Caco-2 (cell line): Measurements from ENCODE around the gene GZF1. TPM values are rescaled to one million over a fixed set of nuclear protein-coding genes. Genes with fewer than 3 reads are reported as not detected.
"Not testable (repeated sequence)": the region's sequence is repeated elsewhere in the genome, so short reads cannot be mapped to it uniquely, and the experiment has no call there.

Experiments used
- BruUV-seq: library from RNA; stranded (reverse); fragments of 400-500 nt; replicated peaks from 2 replicates; lab custom pipeline; 2021; lab: Mats Ljungman, UMichigan
- CTCF ChIA-PET: fragments of 300-600 bp; sonication (Branson Sonifier 250); formaldehyde crosslinking; loops from one replicate; lab custom pipeline; 2022; ENCODE audit warnings: antibody characterized with exemption; lab: Charles Lee
- POLR2A ChIA-PET: fragments of 300-600 bp; sonication (Branson Sonifier 250); formaldehyde crosslinking; loops from one replicate; lab custom pipeline; 2022; ENCODE audit warnings: antibody characterized with exemption; lab: Charles Lee
- DNase-seq, 2 experiments: peaks; one replicate each; pipeline versions ENCODE4 v3.0.0 to v3.0.0-alpha.2; 2020 to 2022
- H3K27me3 ChIP-seq: replicated peaks from 2 replicates; pipeline ENCODE4 v1.6.0; 2011; ENCODE audit warnings: low read length; ENCODE audit not compliant: control insufficient read depth, insufficient read depth
- H3K36me3 ChIP-seq: 2 replicates; pipeline ENCODE4 v1.5.1; 2011; ENCODE audit warnings: low read length; ENCODE audit not compliant: control insufficient read depth, insufficient read depth
- H3K4me1 ChIP-seq: fragments of 250-450 bp; sonication (Bioruptor Pico); 2 replicates; pipeline ENCODE4 v1.5.1; 2020; ENCODE audit warnings: mild to moderate bottlenecking
- H3K4me3 ChIP-seq: 2 replicates; pipeline ENCODE4 v1.5.1; 2011; ENCODE audit warnings: low read depth, mild to moderate bottlenecking, control low read depth, low read length
- H3K9me3 ChIP-seq: fragments of 250-450 bp; sonication (Bioruptor Pico); 2 replicates; pipeline ENCODE4 v1.5.1; 2020; ENCODE audit warnings: mild to moderate bottlenecking, moderate library complexity
- H3K27ac Mint-ChIP-seq: one replicate; pipeline ENCODE4 v1.8.0; 2022; ENCODE audit warnings: mixed read lengths; ENCODE audit not compliant: unreplicated experiment
- H3K27me3 Mint-ChIP-seq: one replicate; pipeline ENCODE4 v1.8.0; 2022; ENCODE audit warnings: mixed read lengths; ENCODE audit not compliant: insufficient read depth, unreplicated experiment
- H3K36me3 Mint-ChIP-seq: one replicate; pipeline ENCODE4 v1.8.0; 2022; ENCODE audit warnings: mild to moderate bottlenecking, mixed read lengths; ENCODE audit not compliant: insufficient read depth, unreplicated experiment
- H3K4me1 Mint-ChIP-seq: one replicate; pipeline ENCODE4 v1.8.0; 2022; ENCODE audit warnings: low read depth, mixed read lengths; ENCODE audit not compliant: unreplicated experiment
- H3K4me3 Mint-ChIP-seq: one replicate; pipeline ENCODE4 v1.8.0; 2022; ENCODE audit warnings: mild to moderate bottlenecking, moderate library complexity, mixed read lengths; ENCODE audit not compliant: unreplicated experiment
- H3K9me3 Mint-ChIP-seq: one replicate; pipeline ENCODE4 v1.8.0; 2022; ENCODE audit warnings: mixed read lengths; ENCODE audit not compliant: unreplicated experiment
- CTCF ChIP-seq, 2 experiments: fragments of 200-600 bp in 1 of 2; IDR thresholded peaks; 1 replicate in 1 of 2; 2 replicates in 1 of 2; pipeline versions ENCODE4 v1.5.1 to v1.8.0; 2011 to 2022; ENCODE audit warnings: antibody characterized with exemption in 1 of 2, control low read depth in 1 of 2, inconsistent platforms in 1 of 2, low read depth in 1 of 2, low read length in 1 of 2, mild to moderate bottlenecking in 1 of 2, moderate library complexity in 1 of 2; ENCODE audit not compliant: insufficient read depth in 1 of 2, severe bottlenecking in 1 of 2, unreplicated experiment in 1 of 2
- intact Hi-C: fragments of 100-400 bp; cut with micrococcal nuclease; formaldehyde crosslinking; loops from one replicate; pipeline ENCODE4 v1.10.0; 2022; ENCODE audit not compliant: unreplicated experiment
- total RNA-seq: library from RNA; stranded (reverse); gene quantifications from 2 replicates; pipeline ENCODE4 v1.2.3, GENCODE V29; 2022

GZF1 gene
- total RNA-seq, 1 experiment from 2014 or later: 18.4 TPM

DNA sequence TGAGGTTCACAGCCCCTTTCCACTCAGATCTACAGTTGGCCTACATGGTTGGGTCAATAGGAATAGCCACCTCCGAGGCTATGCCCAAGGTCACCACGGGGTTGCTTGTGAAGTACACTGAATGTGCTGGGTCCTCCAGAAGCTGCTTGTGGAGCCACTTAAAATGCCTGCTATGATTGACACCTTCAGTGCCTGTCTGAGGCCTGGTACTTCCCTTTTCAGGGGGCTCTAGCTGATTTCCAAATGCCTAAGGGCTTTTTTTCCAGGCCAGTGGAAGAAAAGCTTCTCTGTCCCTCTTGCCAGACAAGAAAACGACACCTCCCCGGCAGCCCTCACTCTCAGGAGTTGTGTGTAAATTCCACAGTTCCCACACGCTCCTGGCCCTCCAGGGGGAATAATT is 17.6 kb upstream of the GZF1 start:
- no TSS peak for BruUV-seq
- intact Hi-C loops: no loop called here
- Mint-ChIP-seq H3K27me3 (no peaks in the 10 kb centered on the region), H3K27ac (no peak overlapping the region), H3K9me3 (no peaks in the 10 kb centered on the region), H3K4me1 (peaks cover 9% of the 10 kb centered on the region), H3K4me3 (no peak overlapping the region), H3K36me3 (no peaks in the 10 kb centered on the region)
- Histone ChIP-seq H3K4me3 (no peak overlapping the region), H3K36me3 (no peaks in the 10 kb centered on the region), H3K9me3 (no peaks in the 10 kb centered on the region), H3K27me3 (no peaks in the 10 kb centered on the region), H3K4me1 (peaks cover 24% of the 10 kb centered on the region)
- DNase-seq: no peak
- POLR2A ChIA-PET: no interaction called here
- CTCF ChIA-PET: no interaction called here
- no peak for TF ChIP-seq CTCF (IDR thresholded peaks at IDR 0.05; ENCODE audit: insufficient read depth in 1 of 2, low read depth in 1 of 2, low read length in 1 of 2, severe bottlenecking in 1 of 2, unreplicated experiment in 1 of 2)

GRCh38 chr20:23346002-23346401 is 16.0 kb upstream of the GZF1 start:
- TF ChIP-seq CTCF (IDR thresholded peaks at IDR 0.05; ENCODE audit: insufficient read depth in 1 of 2, low read depth in 1 of 2, low read length in 1 of 2, severe bottlenecking in 1 of 2, unreplicated experiment in 1 of 2): no peak
- Mint-ChIP-seq H3K36me3 (peaks cover 9% of the 10 kb centered on the region), H3K4me1 (peaks cover 9% of the 10 kb centered on the region), H3K9me3 (no peaks in the 10 kb centered on the region), H3K27ac (no peak overlapping the region), H3K4me3 (no peak overlapping the region), H3K27me3 (no peaks in the 10 kb centered on the region)
- Histone ChIP-seq H3K9me3 (no peaks in the 10 kb centered on the region), H3K27me3 (no peaks in the 10 kb centered on the region), H3K4me1 (peaks cover 17% of the 10 kb centered on the region), H3K36me3 (no peaks in the 10 kb centered on the region), H3K4me3 (no peak overlapping the region)
- no TSS peak for BruUV-seq
- POLR2A ChIA-PET: no interaction called here
- DNase-seq: no peak
- intact Hi-C loops: no loop called here
- CTCF ChIA-PET: no interaction called here

GRCh38 chr20:23347791-23348190 is 14.2 kb upstream of the GZF1 start:
- Mint-ChIP-seq H3K4me1 (peaks cover 16% of the 10 kb centered on the region), H3K4me3 (no peak overlapping the region), H3K9me3 (no peaks in the 10 kb centered on the region), H3K27me3 (no peaks in the 10 kb centered on the region), H3K36me3 (peaks cover 16% of the 10 kb centered on the region), H3K27ac (peak overlapping the region; percentile 82)
- no peak for DNase-seq
- TF ChIP-seq CTCF (IDR thresholded peaks at IDR 0.05; ENCODE audit: insufficient read depth in 1 of 2, low read depth in 1 of 2, low read length in 1 of 2, severe bottlenecking in 1 of 2, unreplicated experiment in 1 of 2): no peak
- POLR2A ChIA-PET: no interaction called here
- no peaks in the 10 kb centered on the region for H3K9me3 ChIP-seq
- peaks cover 17% of the 10 kb centered on the region for H3K4me1 ChIP-seq
- H3K27me3 ChIP-seq: no peaks in the 10 kb centered on the region
- no peaks in the 10 kb centered on the region for H3K36me3 ChIP-seq
- intact Hi-C loops: no loop called here
- no TSS peak for BruUV-seq
- CTCF ChIA-PET: no interaction called here
- H3K4me3 ChIP-seq: no peak overlapping the region

DNA sequence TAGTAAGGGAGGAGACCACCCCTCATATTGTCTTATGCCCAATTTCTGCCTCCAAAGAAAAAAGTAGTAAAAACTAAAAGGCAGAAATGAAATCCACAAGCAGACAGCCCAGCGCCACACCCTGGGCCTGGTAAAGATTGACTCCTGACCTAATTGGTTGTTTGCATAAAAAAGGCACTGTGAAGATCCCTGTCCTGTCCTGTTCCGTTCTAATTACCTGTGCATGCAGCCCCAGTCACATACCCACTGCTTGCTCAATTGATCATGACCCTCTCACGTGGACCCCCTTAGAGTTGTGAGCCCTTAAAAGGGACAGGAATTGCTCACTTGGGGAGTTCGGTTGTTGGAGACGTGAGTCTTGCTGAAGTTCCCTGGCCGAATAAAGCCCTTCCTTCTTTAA is 13.5 kb upstream of the GZF1 start:
- DNase-seq, H3K9me3 Mint-ChIP-seq, intact Hi-C loops, H3K4me3 ChIP-seq, H3K9me3 ChIP-seq, H3K27me3 ChIP-seq, BruUV-seq, H3K27me3 Mint-ChIP-seq, H3K36me3 ChIP-seq: not testable (repeated sequence)
- Mint-ChIP-seq H3K27ac (peak overlapping the region; percentile 82), H3K36me3 (peaks cover 16% of the 10 kb centered on the region), H3K4me3 (peak overlapping the region; percentile 89), H3K4me1 (peaks cover 16% of the 10 kb centered on the region)
- ChIA-PET POLR2A (interaction anchor here (2.5 kb wide), 1 partner anchor 10 kb away, joined by 41 read pairs; no protein-coding TSS in a partner anchor), CTCF (interaction anchor here (0.6 to 2.4 kb wide), 2 partner anchors 8 to 147 kb away, joined by 3 to 25 read pairs; no protein-coding TSS in a partner anchor)
- peaks cover 17% of the 10 kb centered on the region for H3K4me1 ChIP-seq
